AG10803 (cell line): ENCODE measurements around the gene PLXNA4.

Experiments used
- DNase-seq: peaks from one replicate; pipeline ENCODE4 v3.0.0; 2010; ENCODE audit warnings: low read depth
- H3K4me3 ChIP-seq: 2 replicates; pipeline ENCODE4 v1.5.1; 2011; ENCODE audit warnings: mild to moderate bottlenecking, low read length, control low read depth
- TF ChIP-seq, protein P1 (sequence below): conservative IDR thresholded peaks from 2 replicates; pipeline ENCODE4 v1.5.1; 2011; ENCODE audit warnings: mild to moderate bottlenecking, low read length, control low read depth, inconsistent platforms

The PLXNA4 gene

GRCh38 chr7:132328047-132328620 is 248.1 kb downstream of the PLXNA4 start:
- no peak overlapping the region for H3K4me3 ChIP-seq
- DNase-seq = no peak
- TF ChIP-seq, protein P1, sequence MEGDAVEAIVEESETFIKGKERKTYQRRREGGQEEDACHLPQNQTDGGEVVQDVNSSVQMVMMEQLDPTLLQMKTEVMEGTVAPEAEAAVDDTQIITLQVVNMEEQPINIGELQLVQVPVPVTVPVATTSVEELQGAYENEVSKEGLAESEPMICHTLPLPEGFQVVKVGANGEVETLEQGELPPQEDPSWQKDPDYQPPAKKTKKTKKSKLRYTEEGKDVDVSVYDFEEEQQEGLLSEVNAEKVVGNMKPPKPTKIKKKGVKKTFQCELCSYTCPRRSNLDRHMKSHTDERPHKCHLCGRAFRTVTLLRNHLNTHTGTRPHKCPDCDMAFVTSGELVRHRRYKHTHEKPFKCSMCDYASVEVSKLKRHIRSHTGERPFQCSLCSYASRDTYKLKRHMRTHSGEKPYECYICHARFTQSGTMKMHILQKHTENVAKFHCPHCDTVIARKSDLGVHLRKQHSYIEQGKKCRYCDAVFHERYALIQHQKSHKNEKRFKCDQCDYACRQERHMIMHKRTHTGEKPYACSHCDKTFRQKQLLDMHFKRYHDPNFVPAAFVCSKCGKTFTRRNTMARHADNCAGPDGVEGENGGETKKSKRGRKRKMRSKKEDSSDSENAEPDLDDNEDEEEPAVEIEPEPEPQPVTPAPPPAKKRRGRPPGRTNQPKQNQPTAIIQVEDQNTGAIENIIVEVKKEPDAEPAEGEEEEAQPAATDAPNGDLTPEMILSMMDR = no peak

GRCh38 chr7:132326878-132327589 is 249.2 kb downstream of the PLXNA4 start:
- H3K4me3 ChIP-seq = no peak overlapping the region
- TF ChIP-seq, protein P1 = no peak
- DNase-seq = no peak

DNA sequence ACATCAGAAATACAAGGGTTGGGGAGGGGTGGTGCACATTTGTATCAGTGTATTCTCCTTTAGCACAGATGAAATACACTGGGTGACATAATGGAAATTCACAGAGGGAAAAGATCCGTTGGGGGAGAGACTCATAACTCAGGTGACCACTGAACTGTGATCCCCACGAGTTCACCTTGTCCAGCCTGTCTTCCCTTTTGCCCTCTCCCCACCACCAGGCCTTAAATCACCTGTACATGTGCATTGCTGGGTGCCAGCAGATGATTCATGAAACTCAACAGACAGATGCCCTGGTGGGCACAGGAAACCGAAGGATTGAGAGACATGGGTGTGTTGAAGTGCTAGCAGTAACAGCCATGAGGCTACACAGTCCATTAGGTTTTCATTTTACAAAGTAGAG is 253.3 kb downstream of the PLXNA4 start:
- DNase-seq = no peak
- TF ChIP-seq, protein P1 = no peak
- no peak overlapping the region for H3K4me3 ChIP-seq

GRCh38 chr7:132321387-132321786 is 254.9 kb downstream of the PLXNA4 start:
- H3K4me3 ChIP-seq = no peak overlapping the region
- peak; percentile 31 for DNase-seq
- TF ChIP-seq, protein P1 = peak; percentile 17; the same call in 1 of the 2 replicates

DNA sequence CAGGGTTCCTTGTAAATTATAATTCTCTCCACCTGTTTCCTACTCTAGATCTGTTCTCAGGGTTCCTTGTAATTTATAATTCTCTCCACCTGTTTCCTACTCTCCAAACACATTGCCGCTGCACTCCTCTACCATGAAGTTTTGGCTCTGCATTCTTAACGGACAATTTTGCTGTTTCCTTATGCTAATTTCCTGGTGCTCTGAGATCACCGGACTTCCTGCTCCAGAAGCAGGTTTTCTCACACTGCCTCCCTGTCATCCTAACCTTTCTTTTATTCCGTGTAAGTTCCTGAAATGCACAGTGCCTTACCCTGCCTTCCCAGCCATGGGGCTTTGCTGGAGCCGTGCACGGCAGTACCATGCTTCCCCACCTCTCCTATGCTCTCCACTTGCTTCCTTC is 256.8 kb downstream of the PLXNA4 start:
- no peak for DNase-seq
- TF ChIP-seq, protein P1 = no peak
- no peak overlapping the region for H3K4me3 ChIP-seq

- no peak overlapping the region for H3K4me3 ChIP-seq
- TF ChIP-seq, protein P1 = peak; percentile 95
These were observed 257.6 kb downstream of the PLXNA4 start for GRCh38 chr7:132318352-132319318.

More at GRCh38 chr7:132318352-132319318, 257.6 kb downstream of the PLXNA4 start:
- DNase-seq = peak; percentile 80
